CD4-positive, alpha-beta T cell (primary cell): ENCODE results near the gene ATP11A. TPM values are rescaled to one million over a fixed set of nuclear protein-coding genes. Genes with fewer than 3 reads are reported as not detected.

ENCODE experiments used
- ATAC-seq: fragments of 200-7000 bp; cut with Tn5 transposase; one replicate; pipeline ENCODE4 v1.10.0; 2022; ENCODE audit warnings: mild to moderate bottlenecking; ENCODE audit not compliant: poor library complexity
- CTCF ChIA-PET: fragments of 350-600 bp; sonication (Branson Sonifier 250); formaldehyde crosslinking; loops from one replicate; lab custom pipeline; 2021; ENCODE audit warnings: antibody characterized with exemption, inconsistent platforms; lab: Charles Lee
- POLR2A ChIA-PET: fragments of 350-600 bp; sonication (Branson Sonifier 250); formaldehyde crosslinking; loops from one replicate; lab custom pipeline; 2021; ENCODE audit warnings: antibody characterized with exemption, inconsistent platforms; lab: Charles Lee
- DNase-seq, 14 experiments: peaks; one replicate each; pipeline ENCODE4 v3.0.0-alpha.2; 2013 to 2020; ENCODE audit warnings: mixed read lengths in 2 of 14
- H3K27ac ChIP-seq, 2 donors: one replicate each; pipeline versions ENCODE4 v1.5.1 to v1.7.0; 2013; ENCODE audit warnings: low read length in 2 of 2, low read depth in 1 of 2, mild to moderate bottlenecking in 1 of 2
- H3K27me3 ChIP-seq, 2 experiments: 1 replicate in 1 of 2; 2 replicates in 1 of 2; pipeline versions ENCODE4 v1.6.1 to v1.7.0; 2013; ENCODE audit warnings: low read length in 2 of 2, control low read depth in 1 of 2, mild to moderate bottlenecking in 1 of 2, moderate library complexity in 1 of 2; ENCODE audit not compliant: insufficient read depth in 2 of 2, control insufficient read depth in 1 of 2
- H3K36me3 ChIP-seq: one replicate; pipeline ENCODE4 v1.6.1; 2013; ENCODE audit warnings: low read length, control low read depth; ENCODE audit not compliant: insufficient read depth
- H3K4me1 ChIP-seq: one replicate; pipeline ENCODE4 v1.6.1; 2013; ENCODE audit warnings: low read length, control low read depth; ENCODE audit not compliant: insufficient read depth
- H3K4me3 ChIP-seq: one replicate; pipeline ENCODE4 v1.5.1; 2013; ENCODE audit warnings: mild to moderate bottlenecking, low read length, moderate library complexity
- H3K9me3 ChIP-seq, 2 experiments: 1 replicate in 1 of 2; 2 replicates in 1 of 2; pipeline versions ENCODE4 v1.6.1 to v1.7.0; 2013; ENCODE audit warnings: low read length in 2 of 2, mild to moderate bottlenecking in 2 of 2, control low read depth in 1 of 2, moderate library complexity in 1 of 2; ENCODE audit not compliant: control insufficient read depth in 1 of 2, insufficient read depth in 1 of 2
- H3K27ac Mint-ChIP-seq: one replicate; pipeline ENCODE4 v1.8.0; 2020; ENCODE audit warnings: mixed read lengths
- H3K27me3 Mint-ChIP-seq: one replicate; pipeline ENCODE4 v1.8.0; 2021; ENCODE audit warnings: mixed read lengths
- H3K36me3 Mint-ChIP-seq: one replicate; pipeline ENCODE4 v1.8.0; 2021; ENCODE audit warnings: low read depth, mixed read lengths
- H3K4me1 Mint-ChIP-seq: one replicate; pipeline ENCODE4 v1.8.0; 2021; ENCODE audit warnings: low read depth, mixed read lengths
- H3K4me3 Mint-ChIP-seq: one replicate; pipeline ENCODE4 v1.8.0; 2020; ENCODE audit warnings: mild to moderate bottlenecking, mixed read lengths
- H3K9me3 Mint-ChIP-seq: one replicate; pipeline ENCODE4 v1.8.0; 2020; ENCODE audit warnings: mixed read lengths
- CTCF ChIP-seq: fragments of 200-600 bp; IDR thresholded peaks from one replicate; pipeline ENCODE4 v1.8.0; 2022; ENCODE audit warnings: antibody characterized with exemption, mild to moderate bottlenecking
- intact Hi-C, 2 experiments: fragments of 100-400 bp; cut with DNase I in 1 of 2; cut with micrococcal nuclease in 1 of 2; formaldehyde crosslinking; loops; one replicate each; pipeline versions ENCODE4 v1.15.1 to v1.9.0; 2023 to 2025; cut with DNase I, micrococcal nuclease
- total RNA-seq, 174 experiments: library from RNA in 2 of 174; stranded (reverse) in 2 of 174; gene quantifications; one replicate each; pipeline ENCODE4 v1.2.3 and lab custom pipeline; 2021 to 2026

Gene ATP11A
- total RNA-seq, 2 experiments from 2014 or later, result 56.7 to 66.8 TPM

GRCh38 chr13:112831801-112832200, 142.0 kb downstream of the ATP11A start:
- Histone ChIP-seq H3K4me1 (no peaks in the 10 kb centered on the region), H3K9me3 (no peaks in the 10 kb centered on the region), H3K4me3 (no peak overlapping the region), H3K27ac (no peak overlapping the region), H3K36me3 (peaks cover 71% of the 10 kb centered on the region), H3K27me3 (no peaks in the 10 kb centered on the region)
- TF ChIP-seq CTCF, result no peak
- H3K27ac Mint-ChIP-seq, result no peak overlapping the region
- intact Hi-C loops, result no loop called here
- ATAC-seq (no peak), DNase-seq (no peak)
- CTCF ChIA-PET, result no interaction called here
- no peaks in the 10 kb centered on the region for H3K9me3 Mint-ChIP-seq
- H3K27me3 Mint-ChIP-seq, result no peaks in the 10 kb centered on the region
- no peak overlapping the region for H3K4me3 Mint-ChIP-seq
- H3K4me1 Mint-ChIP-seq, result no peaks in the 10 kb centered on the region
- POLR2A ChIA-PET, result no interaction called here
- peaks cover 90% of the 10 kb centered on the region for H3K36me3 Mint-ChIP-seq

GRCh38 chr13:112832811-112833210, 143.0 kb downstream of the ATP11A start:
- H3K9me3 Mint-ChIP-seq, result no peaks in the 10 kb centered on the region
- ATAC-seq (no peak), DNase-seq (no peak)
- CTCF ChIA-PET, result no interaction called here
- no peaks in the 10 kb centered on the region for H3K27me3 Mint-ChIP-seq
- intact Hi-C loops, result no loop called here
- H3K36me3 Mint-ChIP-seq, result peaks cover 90% of the 10 kb centered on the region
- no peak overlapping the region for H3K27ac Mint-ChIP-seq
- no peaks in the 10 kb centered on the region for H3K4me1 Mint-ChIP-seq
- H3K27ac ChIP-seq, result no peak overlapping the region
- no peak overlapping the region for H3K4me3 Mint-ChIP-seq
- no peaks in the 10 kb centered on the region for H3K9me3 ChIP-seq
- no peak for TF ChIP-seq CTCF
- H3K4me3 ChIP-seq, result no peak overlapping the region
- POLR2A ChIA-PET, result no interaction called here
- no peaks in the 10 kb centered on the region for H3K27me3 ChIP-seq
- H3K36me3 ChIP-seq, result peaks cover 69% of the 10 kb centered on the region
- H3K4me1 ChIP-seq, result no peaks in the 10 kb centered on the region

- H3K27ac ChIP-seq, result no peak overlapping the region
- Mint-ChIP-seq H3K4me1 (no peaks in the 10 kb centered on the region), H3K27ac (no peak overlapping the region), H3K4me3 (no peak overlapping the region), H3K27me3 (no peaks in the 10 kb centered on the region), H3K9me3 (no peaks in the 10 kb centered on the region), H3K36me3 (peaks cover 90% of the 10 kb centered on the region)
- no peaks in the 10 kb centered on the region for H3K9me3 ChIP-seq
- no peaks in the 10 kb centered on the region for H3K4me1 ChIP-seq
- ATAC-seq (no peak), DNase-seq (no peak)
- TF ChIP-seq CTCF, result no peak
- ChIA-PET CTCF (no interaction called here), POLR2A (no interaction called here)
- H3K36me3 ChIP-seq, result peaks cover 68% of the 10 kb centered on the region
- no peak overlapping the region for H3K4me3 ChIP-seq
- no peaks in the 10 kb centered on the region for H3K27me3 ChIP-seq
- intact Hi-C loops, result no loop called here
Observed at GRCh38 chr13:112833551-112834257, 143.9 kb downstream of the ATP11A start.
